K562 (cell line): ENCODE results near the gene A4GALT.

ENCODE experiments used
- CBX5 ChIP-seq: IDR thresholded peaks from 2 replicates; pipeline ENCODE4 v1.6.1; 2014; ENCODE audit warnings: low read depth, borderline replicate concordance
- CEBPB ChIP-seq: fragments of 450-650 bp; IDR thresholded peaks from 2 replicates; pipeline ENCODE4 v1.6.1; 2016; ENCODE audit warnings: missing genetic modification characterization, missing compliant biosample characterization
- CTCF ChIP-seq, 3 experiments: IDR thresholded peaks in 2 of 3; conservative IDR thresholded peaks in 1 of 3; 2 replicates each; pipeline ENCODE4 v1.5.1; 2011 to 2012; ENCODE audit warnings: low read length in 3 of 3, mild to moderate bottlenecking in 3 of 3, control low read depth in 2 of 3, improper control_type of control experiment in 1 of 3, inconsistent platforms in 1 of 3, low read depth in 1 of 3, mixed read lengths in 1 of 3, moderate library complexity in 1 of 3; ENCODE audit not compliant: insufficient read depth in 2 of 3
- GTF2F1 ChIP-seq: IDR thresholded peaks from 2 replicates; pipeline ENCODE4 v1.6.1; 2011; ENCODE audit warnings: low read depth, low read length, improper control_type of control experiment
- JUND ChIP-seq, 2 experiments: IDR thresholded peaks; 2 replicates in 1 of 2; 3 replicates in 1 of 2; pipeline ENCODE4 v1.6.1; 2011; ENCODE audit warnings: borderline replicate concordance in 2 of 2, low read depth in 2 of 2, low read length in 2 of 2, improper control_type of control experiment in 1 of 2, missing biosample characterization in 1 of 2, missing genetic modification characterization in 1 of 2, missing genetic modification reagents in 1 of 2
- KLF16 ChIP-seq: IDR thresholded peaks from 2 replicates; pipeline ENCODE4 v1.6.1; 2016; ENCODE audit warnings: antibody characterized with exemption
- POLR2A ChIP-seq: fragments of 450-650 bp; conservative IDR thresholded peaks from 2 replicates; pipeline ENCODE4 v1.6.1; 2016
- SP1 ChIP-seq: sonication (generic); formaldehyde crosslinking; IDR thresholded peaks from 2 replicates; pipeline ENCODE4 v1.8.1; 2022; ENCODE audit warnings: mild to moderate bottlenecking, missing genetic modification reagents
- ZNF232 ChIP-seq: sonication (generic); formaldehyde crosslinking; IDR thresholded peaks from 2 replicates; pipeline ENCODE4 v1.8.0; 2022; ENCODE audit warnings: mild to moderate bottlenecking, missing genetic modification reagents
- ZNF384 ChIP-seq: IDR thresholded peaks from 2 replicates; pipeline ENCODE4 v1.6.1; 2012; ENCODE audit warnings: low read depth, low read length, improper control_type of control experiment

- TF ChIP-seq JUND (IDR thresholded peaks at IDR 0.05; ENCODE audit: borderline replicate concordance, low read depth, low read length): no peak
- TF ChIP-seq JUND (tag; IDR thresholded peaks at IDR 0.05; ENCODE audit: borderline replicate concordance, low read depth, low read length): no peak
- TF ChIP-seq POLR2A: no peak
- TF ChIP-seq KLF16: no peak
- no peak for TF ChIP-seq GTF2F1
- TF ChIP-seq ZNF384: no peak
- TF ChIP-seq CEBPB: no peak
- TF ChIP-seq CTCF (IDR thresholded peaks at IDR 0.05 in 2 of 3, conservative IDR thresholded peaks at IDR 0.05 in 1 of 3; ENCODE audit: insufficient read depth in 2 of 3, low read depth in 1 of 3, low read length in 3 of 3): no peak
- no peak for TF ChIP-seq SP1
- TF ChIP-seq ZNF232 (CRISPR knock-in tag): no peak
- TF ChIP-seq CBX5: no peak
These were observed 911 bp downstream of the A4GALT start for GRCh38 chr22:42719656-42720262.
